ENCODE data around the gene HINT1.
A peak's percentile ranks its signal among the peaks of the same experiment; 100 is the strongest.

Gene HINT1

GRCh38 chr5:131165119-131165727 lies at the start of gene HINT1:
Gene HINT1, minus strand, starts transcription at chr5:131165256. Its CDS starts 51 bp downstream, at chr5:131165205.
- peak within 1 kb of the TSS; percentile 88 for H3K27ac ChIP-seq (ENCODE audit: low read depth, low read length)
- H3K4me1 ChIP-seq (ENCODE audit: control insufficient read depth, insufficient read depth, low read length): peaks cover 10% of the 10 kb centered on the region
- peak within 1 kb of the TSS; percentile 86 for H3K9ac ChIP-seq (ENCODE audit: low read length)
- H3K27me3 ChIP-seq (ENCODE audit: control insufficient read depth, insufficient read depth, low read length): no peaks in the 10 kb centered on the region
- H3K4me3 ChIP-seq (ENCODE audit: low read length): peak within 1 kb of the TSS; percentile 87
- peaks cover 6% of the 10 kb centered on the region for H3K36me3 ChIP-seq (ENCODE audit: control insufficient read depth, insufficient read depth, low read length)

DNA sequence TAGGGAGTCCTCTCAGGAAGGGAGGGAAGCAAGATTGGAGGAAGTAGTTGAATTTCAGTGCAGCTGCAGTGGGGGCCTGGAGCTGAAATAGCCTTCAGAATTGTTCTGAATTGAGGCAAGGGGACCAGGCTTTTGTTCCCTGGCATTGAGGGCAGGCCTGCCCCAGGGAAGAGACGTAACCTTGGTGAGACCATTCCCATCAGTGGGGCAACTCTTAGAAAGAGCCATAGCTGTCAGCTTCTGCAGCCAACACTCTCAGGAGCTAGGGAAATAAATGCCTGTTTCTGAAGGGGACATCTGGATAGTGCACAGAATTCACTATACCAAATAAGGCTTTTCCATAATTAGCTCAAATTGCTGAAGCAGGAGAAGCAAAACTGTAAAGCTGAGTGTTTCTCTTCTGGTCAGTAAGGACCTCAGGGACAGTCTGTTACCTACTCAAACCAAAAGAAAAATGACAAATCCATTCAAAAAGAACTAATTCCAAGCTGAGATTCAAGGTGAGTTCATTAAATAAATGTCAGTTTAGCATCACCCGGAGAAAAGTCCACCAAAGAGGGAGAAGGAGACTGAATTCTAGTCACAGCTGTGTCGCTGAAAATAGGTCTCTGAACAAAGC lies 49.7 kb upstream of the HINT1 start:
- H3K9ac ChIP-seq (ENCODE audit: low read length): no peak overlapping the region
- no peaks in the 10 kb centered on the region for H3K27me3 ChIP-seq (ENCODE audit: control insufficient read depth, insufficient read depth, low read length)
- no peaks in the 10 kb centered on the region for H3K36me3 ChIP-seq (ENCODE audit: control insufficient read depth, insufficient read depth, low read length)
- no peaks in the 10 kb centered on the region for H3K4me1 ChIP-seq (ENCODE audit: control insufficient read depth, insufficient read depth, low read length)
- no peak overlapping the region for H3K4me3 ChIP-seq (ENCODE audit: low read length)
- H3K27ac ChIP-seq (ENCODE audit: low read depth, low read length): no peak overlapping the region

- Histone ChIP-seq H3K4me1 (ENCODE audit: control insufficient read depth, insufficient read depth, low read length) (no peaks in the 10 kb centered on the region), H3K27me3 (ENCODE audit: control insufficient read depth, insufficient read depth, low read length) (no peaks in the 10 kb centered on the region), H3K4me3 (ENCODE audit: low read length) (no peak overlapping the region), H3K36me3 (ENCODE audit: control insufficient read depth, insufficient read depth, low read length) (no peaks in the 10 kb centered on the region), H3K9ac (ENCODE audit: low read length) (no peak overlapping the region), H3K27ac (ENCODE audit: low read depth, low read length) (no peak overlapping the region)
Observed at GRCh38 chr5:131212471-131213021, 47.5 kb upstream of the HINT1 start.

GRCh38 chr5:131211669-131212068 lies 46.6 kb upstream of the HINT1 start:
- H3K27me3 ChIP-seq (ENCODE audit: control insufficient read depth, insufficient read depth, low read length): no peaks in the 10 kb centered on the region
- H3K27ac ChIP-seq (ENCODE audit: low read depth, low read length): no peak overlapping the region
- H3K4me3 ChIP-seq (ENCODE audit: low read length): no peak overlapping the region
- H3K4me1 ChIP-seq (ENCODE audit: control insufficient read depth, insufficient read depth, low read length): no peaks in the 10 kb centered on the region
- no peaks in the 10 kb centered on the region for H3K36me3 ChIP-seq (ENCODE audit: control insufficient read depth, insufficient read depth, low read length)
- no peak overlapping the region for H3K9ac ChIP-seq (ENCODE audit: low read length)

GRCh38 chr5:131210151-131210510 lies 45.1 kb upstream of the HINT1 start:
- no peak overlapping the region for H3K9ac ChIP-seq (ENCODE audit: low read length)
- no peaks in the 10 kb centered on the region for H3K36me3 ChIP-seq (ENCODE audit: control insufficient read depth, insufficient read depth, low read length)
- no peak overlapping the region for H3K27ac ChIP-seq (ENCODE audit: low read depth, low read length)
- H3K27me3 ChIP-seq (ENCODE audit: control insufficient read depth, insufficient read depth, low read length): no peaks in the 10 kb centered on the region
- no peak overlapping the region for H3K4me3 ChIP-seq (ENCODE audit: low read length)
- no peaks in the 10 kb centered on the region for H3K4me1 ChIP-seq (ENCODE audit: control insufficient read depth, insufficient read depth, low read length)

- Histone ChIP-seq H3K36me3 (ENCODE audit: control insufficient read depth, insufficient read depth, low read length) (no peaks in the 10 kb centered on the region), H3K9ac (ENCODE audit: low read length) (no peak overlapping the region), H3K4me1 (ENCODE audit: control insufficient read depth, insufficient read depth, low read length) (no peaks in the 10 kb centered on the region), H3K4me3 (ENCODE audit: low read length) (no peak overlapping the region), H3K27me3 (ENCODE audit: control insufficient read depth, insufficient read depth, low read length) (no peaks in the 10 kb centered on the region), H3K27ac (ENCODE audit: low read depth, low read length) (no peak overlapping the region)
Observed at GRCh38 chr5:131209506-131210150, 44.6 kb upstream of the HINT1 start.

DNA sequence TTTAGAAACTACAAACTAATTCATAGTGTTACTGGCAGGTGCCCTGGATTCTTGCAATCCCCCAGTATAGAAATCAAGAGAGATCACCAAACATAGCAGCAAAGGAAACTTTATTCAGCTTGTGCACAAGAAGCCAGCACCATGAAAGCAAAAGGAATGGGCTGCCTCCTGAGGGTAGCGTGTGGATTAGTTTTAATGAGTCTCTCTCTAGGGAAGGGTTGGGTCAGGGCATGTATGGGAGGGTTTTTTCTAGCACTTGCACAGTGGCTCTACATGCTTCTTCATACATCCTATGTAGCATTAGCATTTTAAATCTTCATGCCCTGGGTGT lies 44.1 kb upstream of the HINT1 start:
- no peak overlapping the region for H3K27ac ChIP-seq (ENCODE audit: low read depth, low read length)

DNA sequence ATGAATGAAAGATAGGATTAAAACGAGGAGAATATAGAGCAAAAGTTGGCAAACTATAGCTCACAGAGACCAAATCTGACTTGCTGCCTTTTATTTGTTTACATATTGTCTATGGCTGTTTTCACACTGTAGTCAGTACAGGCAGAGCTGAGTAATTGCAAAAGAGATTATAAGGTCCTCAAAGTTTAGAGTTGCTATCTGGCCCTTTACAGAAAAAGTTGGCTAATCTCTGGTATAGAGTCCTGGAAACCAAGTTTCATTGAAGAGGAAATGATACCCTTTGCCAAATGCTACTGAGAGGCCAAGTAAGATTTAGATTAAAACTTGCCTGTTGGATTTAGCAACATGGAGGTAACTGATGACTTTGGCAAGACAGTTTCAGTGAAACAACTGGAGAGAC lies 41.7 kb upstream of the HINT1 start:
- Histone ChIP-seq H3K4me3 (ENCODE audit: low read length) (no peak overlapping the region), H3K36me3 (ENCODE audit: control insufficient read depth, insufficient read depth, low read length) (no peaks in the 10 kb centered on the region), H3K4me1 (ENCODE audit: control insufficient read depth, insufficient read depth, low read length) (no peaks in the 10 kb centered on the region), H3K9ac (ENCODE audit: low read length) (no peak overlapping the region), H3K27me3 (ENCODE audit: control insufficient read depth, insufficient read depth, low read length) (no peaks in the 10 kb centered on the region), H3K27ac (ENCODE audit: low read depth, low read length) (no peak overlapping the region)

More for the DNA sequence above, 44.1 kb upstream of the HINT1 start:
- H3K9ac ChIP-seq (ENCODE audit: low read length): no peak overlapping the region
- no peaks in the 10 kb centered on the region for H3K27me3 ChIP-seq (ENCODE audit: control insufficient read depth, insufficient read depth, low read length)
- H3K4me3 ChIP-seq (ENCODE audit: low read length): no peak overlapping the region
- H3K36me3 ChIP-seq (ENCODE audit: control insufficient read depth, insufficient read depth, low read length): no peaks in the 10 kb centered on the region
- H3K4me1 ChIP-seq (ENCODE audit: control insufficient read depth, insufficient read depth, low read length): no peaks in the 10 kb centered on the region

GRCh38 chr5:131206061-131206460 lies 41.0 kb upstream of the HINT1 start:
- Histone ChIP-seq H3K4me3 (ENCODE audit: low read length) (no peak overlapping the region), H3K9ac (ENCODE audit: low read length) (no peak overlapping the region), H3K27me3 (ENCODE audit: control insufficient read depth, insufficient read depth, low read length) (no peaks in the 10 kb centered on the region), H3K27ac (ENCODE audit: low read depth, low read length) (no peak overlapping the region), H3K36me3 (ENCODE audit: control insufficient read depth, insufficient read depth, low read length) (no peaks in the 10 kb centered on the region), H3K4me1 (ENCODE audit: control insufficient read depth, insufficient read depth, low read length) (no peaks in the 10 kb centered on the region)

DNA sequence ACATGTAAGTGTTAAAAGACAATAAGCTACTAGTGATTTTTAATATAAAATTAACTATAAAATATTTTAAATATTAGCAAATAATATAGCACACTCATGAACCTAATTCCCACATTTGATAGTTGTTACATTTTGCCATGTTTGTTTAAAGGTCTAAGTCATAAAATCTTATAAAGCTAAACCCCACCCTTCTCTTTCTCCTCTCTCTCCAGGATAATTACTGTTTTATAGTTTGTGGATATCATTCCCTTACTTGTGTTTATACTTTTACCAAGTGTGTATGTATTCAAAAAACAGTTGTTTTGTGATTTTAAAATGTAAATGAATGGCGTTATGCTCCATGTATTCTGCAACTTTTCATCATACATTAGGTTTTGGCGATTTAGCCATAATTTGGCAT lies 39.9 kb upstream of the HINT1 start:
- no peaks in the 10 kb centered on the region for H3K4me1 ChIP-seq (ENCODE audit: control insufficient read depth, insufficient read depth, low read length)
- no peaks in the 10 kb centered on the region for H3K36me3 ChIP-seq (ENCODE audit: control insufficient read depth, insufficient read depth, low read length)
- H3K9ac ChIP-seq (ENCODE audit: low read length): no peak overlapping the region
- H3K27me3 ChIP-seq (ENCODE audit: control insufficient read depth, insufficient read depth, low read length): no peaks in the 10 kb centered on the region
- H3K27ac ChIP-seq (ENCODE audit: low read depth, low read length): no peak overlapping the region
- H3K4me3 ChIP-seq (ENCODE audit: low read length): no peak overlapping the region

GRCh38 chr5:131200560-131200959 lies 35.5 kb upstream of the HINT1 start:
- H3K4me1 ChIP-seq (ENCODE audit: control insufficient read depth, insufficient read depth, low read length): no peaks in the 10 kb centered on the region
- no peak overlapping the region for H3K27ac ChIP-seq (ENCODE audit: low read depth, low read length)
- H3K27me3 ChIP-seq (ENCODE audit: control insufficient read depth, insufficient read depth, low read length): no peaks in the 10 kb centered on the region
- H3K36me3 ChIP-seq (ENCODE audit: control insufficient read depth, insufficient read depth, low read length): no peaks in the 10 kb centered on the region
- no peak overlapping the region for H3K4me3 ChIP-seq (ENCODE audit: low read length)
- H3K9ac ChIP-seq (ENCODE audit: low read length): no peak overlapping the region

DNA sequence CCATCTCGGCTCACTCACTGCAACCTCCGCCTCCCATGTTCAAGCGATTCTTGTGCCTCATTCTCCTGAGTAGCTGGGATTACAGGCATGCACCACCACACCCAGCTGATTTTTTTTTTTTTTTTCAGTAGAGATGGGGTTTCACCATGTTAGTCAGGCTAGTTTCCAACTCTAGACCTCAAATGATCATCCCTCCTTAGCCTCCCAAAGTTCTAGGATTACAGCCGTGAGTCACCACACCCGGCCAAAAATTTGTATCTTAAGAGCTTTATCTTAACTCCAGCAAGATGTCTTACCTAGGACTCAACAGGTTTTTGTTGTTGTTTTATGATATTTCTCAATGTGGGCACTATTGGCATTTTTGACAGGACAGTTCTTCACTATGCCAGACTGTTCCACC lies 33.6 kb upstream of the HINT1 start:
- Histone ChIP-seq H3K4me1 (ENCODE audit: control insufficient read depth, insufficient read depth, low read length) (no peaks in the 10 kb centered on the region), H3K27me3 (ENCODE audit: control insufficient read depth, insufficient read depth, low read length) (no peaks in the 10 kb centered on the region), H3K36me3 (ENCODE audit: control insufficient read depth, insufficient read depth, low read length) (no peaks in the 10 kb centered on the region), H3K9ac (ENCODE audit: low read length) (no peak overlapping the region), H3K4me3 (ENCODE audit: low read length) (no peak overlapping the region), H3K27ac (ENCODE audit: low read depth, low read length) (no peak overlapping the region)

DNA sequence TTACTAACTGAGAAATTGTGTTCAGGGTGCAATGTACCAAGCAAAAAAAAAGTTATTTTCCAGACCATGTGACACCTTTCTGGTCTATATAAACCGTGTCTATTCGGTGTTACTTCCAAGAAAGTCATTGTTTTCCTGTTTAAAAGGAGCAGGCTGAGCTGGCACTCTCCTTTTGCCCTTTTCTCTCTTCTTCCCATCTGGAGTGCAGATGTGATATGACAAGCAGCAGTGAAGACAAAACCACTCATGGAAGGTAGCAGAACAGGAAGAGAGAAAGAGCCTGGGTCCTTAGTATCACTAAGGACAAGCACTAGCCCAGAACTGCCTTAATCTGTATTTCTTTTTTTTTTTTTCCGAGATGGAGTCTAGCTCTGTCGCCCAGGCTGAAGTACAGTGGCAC lies 31.3 kb upstream of the HINT1 start:
- H3K36me3 ChIP-seq (ENCODE audit: control insufficient read depth, insufficient read depth, low read length): no peaks in the 10 kb centered on the region
- no peak overlapping the region for H3K9ac ChIP-seq (ENCODE audit: low read length)
- no peak overlapping the region for H3K4me3 ChIP-seq (ENCODE audit: low read length)
- H3K27ac ChIP-seq (ENCODE audit: low read depth, low read length): no peak overlapping the region
- no peaks in the 10 kb centered on the region for H3K27me3 ChIP-seq (ENCODE audit: control insufficient read depth, insufficient read depth, low read length)
- H3K4me1 ChIP-seq (ENCODE audit: control insufficient read depth, insufficient read depth, low read length): peaks cover 3% of the 10 kb centered on the region

Data from rectal smooth muscle tissue (tissue), 1 donor.